Loucy (cell line): ENCODE measurements around the gene FMO2.
A peak's percentile ranks its signal among the peaks of the same experiment; 100 is the strongest.

Experiments used
- EZH2phosphoT487 ChIP-seq: fragments of 200-600 bp; IDR thresholded peaks from 2 replicates; pipeline ENCODE4 v1.6.1; 2018; ENCODE audit warnings: antibody characterized with exemption, mild to moderate bottlenecking, moderate library complexity, borderline replicate concordance
- TF ChIP-seq, protein P1 (sequence below): fragments of 200-600 bp; sonication (generic); conservative IDR thresholded peaks from 2 replicates; pipeline ENCODE4 v1.5.1; 2014; ENCODE audit warnings: mild to moderate bottlenecking, antibody characterized with exemption, low read length

GRCh38 chr1:171188388-171189266 lies 3.5 kb downstream of the FMO2 start:
- TF ChIP-seq, protein P1, sequence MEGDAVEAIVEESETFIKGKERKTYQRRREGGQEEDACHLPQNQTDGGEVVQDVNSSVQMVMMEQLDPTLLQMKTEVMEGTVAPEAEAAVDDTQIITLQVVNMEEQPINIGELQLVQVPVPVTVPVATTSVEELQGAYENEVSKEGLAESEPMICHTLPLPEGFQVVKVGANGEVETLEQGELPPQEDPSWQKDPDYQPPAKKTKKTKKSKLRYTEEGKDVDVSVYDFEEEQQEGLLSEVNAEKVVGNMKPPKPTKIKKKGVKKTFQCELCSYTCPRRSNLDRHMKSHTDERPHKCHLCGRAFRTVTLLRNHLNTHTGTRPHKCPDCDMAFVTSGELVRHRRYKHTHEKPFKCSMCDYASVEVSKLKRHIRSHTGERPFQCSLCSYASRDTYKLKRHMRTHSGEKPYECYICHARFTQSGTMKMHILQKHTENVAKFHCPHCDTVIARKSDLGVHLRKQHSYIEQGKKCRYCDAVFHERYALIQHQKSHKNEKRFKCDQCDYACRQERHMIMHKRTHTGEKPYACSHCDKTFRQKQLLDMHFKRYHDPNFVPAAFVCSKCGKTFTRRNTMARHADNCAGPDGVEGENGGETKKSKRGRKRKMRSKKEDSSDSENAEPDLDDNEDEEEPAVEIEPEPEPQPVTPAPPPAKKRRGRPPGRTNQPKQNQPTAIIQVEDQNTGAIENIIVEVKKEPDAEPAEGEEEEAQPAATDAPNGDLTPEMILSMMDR, result peak; percentile 92
- no peak for TF ChIP-seq EZH2phosphoT487
